ENCODE data around the gene LEP.

Gene LEP

DNA sequence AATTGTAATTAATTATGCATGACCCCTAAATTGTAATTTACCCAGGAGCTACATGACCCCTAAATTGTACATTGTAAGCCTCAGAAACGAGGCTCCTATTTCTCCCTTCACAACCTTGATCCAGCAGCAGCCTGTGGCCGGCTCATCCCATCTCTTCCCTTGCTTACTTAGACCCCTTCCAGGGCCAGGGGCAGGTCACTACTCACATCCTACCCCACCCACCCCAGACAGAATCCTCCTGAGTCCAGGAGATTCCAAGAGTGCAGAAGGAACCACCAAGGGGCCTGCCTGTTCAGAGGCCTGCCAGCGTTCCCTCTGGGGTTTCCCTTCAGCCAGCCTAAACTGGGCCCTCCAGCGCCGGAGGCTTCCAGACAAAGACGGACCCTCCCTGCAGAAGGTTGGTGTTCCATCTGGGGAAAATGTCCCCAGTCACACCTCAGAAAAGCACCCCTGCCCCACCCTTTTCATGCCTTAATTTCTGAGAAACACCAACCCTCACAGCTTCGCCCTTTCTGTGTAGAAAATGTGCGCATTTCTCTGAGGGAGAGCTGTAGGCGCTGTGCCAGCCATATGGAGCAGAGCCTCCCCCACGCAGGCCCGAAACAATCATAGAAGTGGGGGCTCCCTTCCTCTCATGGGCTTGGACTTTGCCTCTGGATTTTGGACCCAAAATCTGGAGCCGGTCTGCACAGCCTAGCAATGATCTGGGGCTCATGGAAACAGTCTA is 19.2 kb downstream of the LEP start:
- no peak for FAIRE-seq
- DNase-seq (ENCODE audit: insufficient read length, low spot score): no peak
- TF ChIP-seq, protein P1, sequence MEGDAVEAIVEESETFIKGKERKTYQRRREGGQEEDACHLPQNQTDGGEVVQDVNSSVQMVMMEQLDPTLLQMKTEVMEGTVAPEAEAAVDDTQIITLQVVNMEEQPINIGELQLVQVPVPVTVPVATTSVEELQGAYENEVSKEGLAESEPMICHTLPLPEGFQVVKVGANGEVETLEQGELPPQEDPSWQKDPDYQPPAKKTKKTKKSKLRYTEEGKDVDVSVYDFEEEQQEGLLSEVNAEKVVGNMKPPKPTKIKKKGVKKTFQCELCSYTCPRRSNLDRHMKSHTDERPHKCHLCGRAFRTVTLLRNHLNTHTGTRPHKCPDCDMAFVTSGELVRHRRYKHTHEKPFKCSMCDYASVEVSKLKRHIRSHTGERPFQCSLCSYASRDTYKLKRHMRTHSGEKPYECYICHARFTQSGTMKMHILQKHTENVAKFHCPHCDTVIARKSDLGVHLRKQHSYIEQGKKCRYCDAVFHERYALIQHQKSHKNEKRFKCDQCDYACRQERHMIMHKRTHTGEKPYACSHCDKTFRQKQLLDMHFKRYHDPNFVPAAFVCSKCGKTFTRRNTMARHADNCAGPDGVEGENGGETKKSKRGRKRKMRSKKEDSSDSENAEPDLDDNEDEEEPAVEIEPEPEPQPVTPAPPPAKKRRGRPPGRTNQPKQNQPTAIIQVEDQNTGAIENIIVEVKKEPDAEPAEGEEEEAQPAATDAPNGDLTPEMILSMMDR (IDR thresholded peaks at IDR 0.05; ENCODE audit: insufficient read depth, missing control alignments): no peak

DNA sequence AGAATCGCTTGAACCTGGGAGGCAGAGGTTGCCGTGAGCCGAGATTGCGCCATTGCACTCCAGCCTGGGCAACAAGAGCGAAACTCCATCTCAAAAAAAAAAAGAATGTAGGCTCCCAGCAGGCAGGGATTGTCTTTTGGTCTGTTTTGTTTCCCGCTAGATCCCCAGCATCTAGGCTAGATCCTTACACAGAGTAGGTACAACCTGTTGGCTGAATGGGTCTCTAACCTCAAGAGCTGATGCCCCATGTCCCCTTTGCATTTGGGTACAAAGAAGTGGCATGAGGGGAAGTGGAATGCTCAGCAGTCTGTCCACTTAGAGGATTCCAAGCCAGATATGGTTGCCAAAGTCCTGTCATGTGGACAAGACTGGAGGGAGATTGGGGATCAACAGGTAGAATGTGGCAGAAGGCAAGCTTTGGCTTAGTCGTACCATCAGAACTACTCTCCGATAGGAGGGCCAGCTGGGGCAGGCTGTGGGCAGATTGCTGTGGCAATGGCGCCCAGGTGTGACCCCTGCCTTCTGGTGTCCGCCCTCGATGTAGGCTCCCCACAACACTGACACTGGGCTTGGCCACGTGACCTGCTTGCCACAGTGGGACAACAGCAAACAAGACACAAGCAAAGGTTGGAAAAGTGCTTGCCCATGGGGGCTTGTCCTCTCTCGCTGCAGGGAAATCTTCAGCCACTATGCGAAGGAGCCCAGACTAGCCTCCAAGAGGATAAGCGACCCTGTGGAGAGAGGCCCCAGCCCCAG is 21.4 kb downstream of the LEP start:
- no peak for FAIRE-seq
- no peak for DNase-seq (ENCODE audit: insufficient read length, low spot score)
- TF ChIP-seq, protein P1 (IDR thresholded peaks at IDR 0.05; ENCODE audit: insufficient read depth, missing control alignments): no peak

DNA sequence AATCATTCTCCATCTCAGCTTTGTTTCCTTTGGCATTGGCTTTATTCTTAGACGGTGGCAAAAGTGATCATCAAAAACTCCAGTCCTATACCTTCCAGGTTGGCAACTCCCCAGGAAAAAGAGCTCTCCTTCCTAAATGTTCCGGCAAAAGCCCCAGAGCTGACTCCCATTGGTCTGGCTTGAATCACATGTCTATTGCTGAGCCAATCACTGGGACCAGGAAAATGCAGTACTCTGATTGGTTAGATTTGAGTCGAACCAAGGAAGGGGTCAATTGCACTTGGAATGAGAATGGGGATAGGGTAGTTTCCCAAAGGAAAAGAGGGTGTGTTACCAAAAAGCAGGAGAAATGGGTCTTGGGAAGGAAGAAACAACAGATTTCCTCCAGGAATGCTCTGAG is 22.3 kb downstream of the LEP start:
- no peak for DNase-seq (ENCODE audit: insufficient read length, low spot score)
- FAIRE-seq: no peak
- TF ChIP-seq, protein P1 (IDR thresholded peaks at IDR 0.05; ENCODE audit: insufficient read depth, missing control alignments): no peak

DNA sequence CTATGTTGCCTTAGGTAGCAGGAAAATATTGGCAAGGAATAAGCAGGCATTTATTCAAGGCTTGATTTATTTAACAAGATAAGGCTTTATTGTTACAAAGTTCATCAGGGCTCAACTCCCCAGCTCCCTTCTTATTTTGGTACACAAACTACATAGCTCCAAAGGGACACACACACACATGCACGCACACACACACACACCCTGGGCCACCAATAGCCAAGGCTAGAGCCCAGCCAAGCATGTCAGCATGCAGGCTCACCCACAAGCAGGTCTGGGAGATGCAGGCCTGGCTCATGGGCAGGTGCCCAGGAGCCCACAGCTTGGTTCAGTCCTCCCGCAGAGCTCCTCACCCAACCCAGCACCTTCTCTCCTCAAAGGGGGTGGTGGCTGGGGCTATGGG is 23.4 kb downstream of the LEP start:
- FAIRE-seq: no peak
- TF ChIP-seq, protein P1 (IDR thresholded peaks at IDR 0.05; ENCODE audit: insufficient read depth, missing control alignments): no peak

DNA sequence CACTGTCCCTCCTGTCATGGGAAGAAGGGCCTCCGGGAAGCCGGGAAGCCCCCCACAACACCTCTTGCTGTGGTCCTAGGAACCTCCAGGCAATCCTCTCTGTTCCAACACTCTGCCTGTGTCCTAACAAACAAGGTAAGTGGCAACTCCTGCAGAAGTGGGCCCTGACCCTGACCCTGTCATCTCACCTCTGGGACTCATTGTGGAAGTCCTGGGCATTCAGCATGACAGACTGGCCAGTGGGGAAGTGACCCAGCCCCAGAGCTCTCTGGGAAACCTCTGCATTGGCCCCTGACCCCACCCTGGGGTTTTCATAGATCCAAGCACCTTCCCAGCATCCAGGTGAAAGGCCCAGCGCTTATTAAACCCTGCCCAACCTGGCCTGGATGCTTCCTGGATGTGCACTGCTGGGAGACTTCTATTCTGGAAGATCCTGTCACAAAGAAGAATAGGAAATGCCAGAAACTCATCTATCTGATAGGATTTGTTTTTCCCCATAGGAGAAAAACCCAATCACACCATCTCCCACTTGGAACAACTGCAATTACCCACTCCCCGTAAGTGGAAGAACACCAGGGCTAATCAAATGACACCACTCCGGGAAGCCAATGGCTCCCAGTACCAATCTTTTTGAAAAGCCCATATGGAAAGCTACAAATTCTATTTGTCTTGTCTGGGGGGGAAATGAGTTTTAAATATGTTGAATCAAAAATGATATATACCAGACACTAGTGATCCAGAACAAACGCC is 24.3 kb downstream of the LEP start:
- TF ChIP-seq, protein P1 (IDR thresholded peaks at IDR 0.05; ENCODE audit: insufficient read depth, missing control alignments): no peak
- FAIRE-seq (no peak), DNase-seq (ENCODE audit: insufficient read length, low spot score) (no peak)

More for the DNA sequence above, 23.4 kb downstream of the LEP start:
- DNase-seq (ENCODE audit: insufficient read length, low spot score): no peak

DNA sequence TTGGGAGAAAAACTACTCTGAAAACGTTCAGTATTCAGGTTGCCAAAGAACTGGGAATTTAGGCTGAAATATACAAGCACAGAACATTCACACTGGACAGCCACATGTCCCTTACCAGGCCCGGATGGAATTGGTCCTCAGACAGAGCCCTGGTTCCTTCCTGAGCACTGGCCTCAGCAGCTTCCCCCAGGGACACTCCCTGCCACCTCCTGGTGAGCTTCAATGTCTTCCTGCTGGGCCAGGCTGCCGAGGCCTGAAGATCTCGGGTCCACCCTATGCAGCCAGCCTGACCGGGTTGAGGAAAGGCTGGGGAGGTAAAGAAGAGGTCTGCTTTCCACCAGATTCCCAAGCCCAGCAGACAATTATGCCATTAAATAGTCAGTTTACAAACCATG is 24.8 kb downstream of the LEP start:
- TF ChIP-seq, protein P1 (IDR thresholded peaks at IDR 0.05; ENCODE audit: insufficient read depth, missing control alignments): no peak
- DNase-seq (ENCODE audit: insufficient read length, low spot score): no peak
- no peak for FAIRE-seq

Data from D721Med (cell line).